GM12873 (cell line): ENCODE measurements around the gene ARAF.

Experiments
- CTCF ChIP-seq: IDR thresholded peaks from 2 replicates; pipeline ENCODE4 v1.5.1; 2012; ENCODE audit warnings: low read depth, mild to moderate bottlenecking, moderate library complexity, low read length, control low read depth; ENCODE audit not compliant: insufficient read depth; ENCODE audit errors: missing control alignments

Gene ARAF

DNA sequence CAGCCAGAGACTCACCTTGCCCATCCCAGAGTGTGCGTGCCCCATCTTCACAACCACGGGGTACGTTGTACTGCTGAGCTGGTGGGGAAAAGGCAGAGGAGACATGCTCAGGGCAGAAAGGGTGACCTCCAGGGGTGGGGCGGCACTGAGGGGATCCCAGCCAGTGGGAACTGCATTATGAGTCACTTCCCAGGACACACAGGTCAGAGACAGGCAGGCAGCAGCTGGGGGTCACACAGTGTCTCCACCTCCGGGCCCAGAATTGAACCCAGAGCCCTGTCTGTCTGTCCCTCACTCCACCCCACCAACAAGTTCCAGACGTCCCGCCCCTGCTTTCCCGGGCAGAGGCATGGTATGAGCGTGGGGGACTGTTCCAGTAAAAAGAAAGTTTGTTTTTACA lies 16.4 kb downstream of the ARAF start:
- TF ChIP-seq CTCF, result no peak

DNA sequence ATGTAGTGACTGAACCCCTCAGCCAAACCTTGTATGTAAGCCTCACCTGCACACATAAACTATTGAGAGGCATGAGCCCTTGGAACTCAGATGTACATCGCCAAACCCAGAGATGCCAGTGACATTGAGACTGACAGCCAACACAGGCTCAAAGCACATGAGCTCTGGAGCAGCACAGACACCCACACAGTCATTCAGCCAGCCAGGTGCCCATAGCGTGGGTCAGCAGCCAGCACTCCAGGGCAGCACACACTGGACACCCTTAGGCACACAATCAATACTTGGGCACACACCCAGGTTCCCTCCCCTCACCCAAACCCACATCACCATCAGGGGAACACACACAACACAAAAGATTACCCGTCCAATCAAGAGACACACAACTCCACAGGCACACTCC lies 16.9 kb downstream of the ARAF start:
- TF ChIP-seq CTCF, result no peak

DNA sequence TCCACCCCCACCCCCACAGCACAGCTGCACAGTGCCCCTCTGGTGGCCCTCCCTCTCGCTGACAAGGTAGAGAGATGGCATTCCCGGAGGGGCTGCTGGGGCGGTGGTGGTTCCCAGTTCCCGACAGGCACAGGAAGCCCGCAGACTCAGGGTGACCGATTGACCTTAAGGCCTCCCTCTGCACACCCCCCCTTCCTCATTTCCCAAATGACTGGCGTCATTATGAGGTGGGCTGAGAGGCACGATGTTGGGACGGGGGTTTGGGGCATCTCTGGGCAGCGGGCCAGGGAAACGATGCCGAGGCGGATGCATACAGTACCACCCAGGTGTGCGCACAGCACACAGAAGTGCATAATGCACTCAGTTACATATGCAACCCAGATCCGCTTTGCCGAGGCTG lies 17.7 kb downstream of the ARAF start:
- TF ChIP-seq CTCF, result no peak

DNA sequence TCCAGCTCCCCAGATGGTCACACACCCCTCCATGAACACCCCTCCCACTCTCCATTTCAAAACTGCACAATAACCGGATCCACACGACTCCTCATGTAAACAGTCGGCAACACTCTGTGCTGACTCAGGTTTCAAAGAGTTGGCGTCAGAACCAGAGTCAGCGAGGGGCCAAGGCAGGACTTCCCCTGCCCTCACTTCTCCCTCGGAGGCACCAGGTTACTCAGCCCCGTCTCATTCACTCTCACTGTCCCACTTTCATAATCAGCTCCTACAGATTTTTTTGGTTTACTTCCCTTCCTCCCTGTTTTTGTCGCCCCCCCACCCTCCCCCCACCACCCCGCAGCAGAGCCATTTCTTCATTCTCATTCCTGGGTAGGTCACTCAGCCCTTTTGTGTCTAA lies 18.5 kb downstream of the ARAF start:
- no peak for TF ChIP-seq CTCF

DNA sequence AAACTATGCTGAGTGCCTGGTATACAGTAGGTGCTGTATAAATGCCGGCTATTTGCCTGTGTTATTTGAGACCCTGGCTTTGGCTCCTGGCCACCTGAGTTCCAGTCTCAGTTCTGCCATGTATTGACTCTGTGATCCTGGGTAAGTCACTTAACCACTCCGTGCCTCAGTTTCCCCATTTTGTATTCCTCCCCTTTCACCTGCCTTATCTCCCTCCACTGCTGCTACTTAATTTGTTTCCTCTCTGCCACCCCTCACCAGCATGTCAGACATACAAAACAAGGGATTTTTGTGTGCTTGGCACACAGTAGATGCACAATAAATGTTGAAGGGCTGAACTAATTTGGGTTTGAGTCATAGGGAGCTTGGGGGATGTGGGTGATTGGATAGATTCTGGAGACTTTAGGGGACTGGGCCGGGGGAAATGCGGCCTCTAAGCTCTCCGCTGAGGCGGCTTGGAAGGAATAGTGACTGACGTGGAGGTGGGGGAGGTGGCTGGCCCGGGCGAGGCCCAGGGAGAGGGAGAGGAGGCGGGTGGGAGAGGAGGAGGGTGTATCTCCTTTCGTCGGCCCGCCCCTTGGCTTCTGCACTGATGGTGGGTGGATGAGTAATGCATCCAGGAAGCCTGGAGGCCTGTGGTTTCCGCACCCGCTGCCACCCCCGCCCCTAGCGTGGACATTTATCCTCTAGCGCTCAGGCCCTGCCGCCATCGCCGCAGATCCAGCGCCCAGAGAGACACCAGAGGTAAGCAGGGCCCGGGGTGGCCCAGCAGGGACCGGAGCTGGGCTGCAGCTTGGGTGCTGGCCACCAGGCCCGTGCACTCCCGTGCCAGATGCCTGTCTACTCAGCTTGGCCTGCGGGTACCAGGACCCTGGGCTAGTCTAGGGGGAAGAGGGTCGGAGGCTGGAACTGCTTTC lies 21.0 kb downstream of the ARAF start, which contains the start of gene TIMP1:
TSS of gene TIMP1 (plus strand) at position 706 of the 917 bp plus-strand sequence. CDS start 980 bp downstream, outside the sequence.
- TF ChIP-seq CTCF, result no peak

DNA sequence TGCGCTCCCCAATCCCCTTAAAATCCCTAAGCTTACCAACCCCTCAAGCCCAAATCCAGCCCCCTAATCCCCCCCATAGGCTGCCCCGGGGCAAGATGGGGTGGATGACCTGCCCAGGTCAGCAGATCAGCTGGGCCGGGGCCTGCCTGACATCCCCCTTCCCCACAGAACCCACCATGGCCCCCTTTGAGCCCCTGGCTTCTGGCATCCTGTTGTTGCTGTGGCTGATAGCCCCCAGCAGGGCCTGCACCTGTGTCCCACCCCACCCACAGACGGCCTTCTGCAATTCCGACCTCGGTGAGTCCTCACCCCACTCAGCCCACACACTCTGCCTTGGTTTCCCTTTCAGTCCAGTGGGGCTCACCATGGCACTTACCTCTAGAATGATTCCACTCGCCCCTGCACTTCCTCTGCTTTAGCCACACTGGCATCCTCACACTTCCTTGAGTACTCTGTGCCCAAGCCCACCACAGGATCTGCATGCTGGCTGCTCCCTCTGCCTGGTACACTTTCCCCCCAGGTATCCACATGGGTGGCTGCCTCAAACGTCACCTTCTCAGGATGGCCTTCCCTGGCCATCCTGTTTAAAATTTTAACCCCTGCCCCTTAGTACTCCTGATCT lies 22.3 kb downstream of the ARAF start:
- no peak for TF ChIP-seq CTCF

DNA sequence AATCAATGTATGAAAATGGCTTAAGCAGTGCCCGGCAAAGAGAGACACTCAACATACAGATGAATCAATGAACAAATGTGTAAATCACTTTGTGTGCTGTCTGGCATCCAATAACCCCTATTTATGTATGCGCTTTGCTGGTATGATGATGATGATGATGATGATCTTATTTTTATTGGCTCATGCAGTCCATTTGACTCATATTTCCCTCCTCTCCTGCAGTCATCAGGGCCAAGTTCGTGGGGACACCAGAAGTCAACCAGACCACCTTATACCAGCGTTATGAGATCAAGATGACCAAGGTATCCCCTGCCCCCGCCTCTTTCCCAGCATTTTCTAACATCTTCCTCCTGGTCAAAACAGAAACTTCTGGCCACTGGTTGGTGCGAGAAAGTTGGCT lies 23.7 kb downstream of the ARAF start:
- TF ChIP-seq CTCF, result no peak
